NCI-H1417 (cell line): ENCODE data around the gene DNAH3.
"Not testable (repeated sequence)": the region's sequence is repeated elsewhere in the genome, so short reads cannot be mapped to it uniquely, and the experiment has no call there.

Experiments
- DNase-seq, 3 experiments: peaks; one replicate each; lab custom pipeline; 2025; lab: John Stamatoyannopoulos, UW

DNAH3 gene

DNA sequence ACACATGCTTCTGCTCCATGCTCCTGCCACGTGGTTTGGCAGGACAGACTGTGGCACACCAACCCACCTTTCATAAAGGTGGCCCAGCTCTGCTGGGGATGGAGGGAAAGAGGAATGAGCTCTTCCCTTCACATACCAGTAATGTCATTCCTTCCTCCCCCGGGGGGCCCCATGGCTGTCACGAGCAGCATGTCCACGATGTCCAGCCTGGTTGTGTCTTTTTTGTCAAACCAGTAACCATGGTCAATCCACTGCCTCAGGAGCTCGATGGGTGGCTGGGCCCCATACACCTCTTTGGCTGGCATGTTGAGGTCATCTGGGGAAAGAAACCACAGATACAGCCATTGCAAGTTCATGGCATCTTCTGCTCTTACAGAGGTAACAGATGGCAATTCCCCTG lies 153.5 kb downstream of the DNAH3 start:
- DNase-seq, result no peak

- peak in 2 of 3 experiments; percentile 44 to 80 for DNase-seq
Measured at GRCh38 chr16:20995711-20996110, 154.9 kb downstream of the DNAH3 start.

GRCh38 chr16:20989496-20990070 lies 161.1 kb downstream of the DNAH3 start:
- DNase-seq, result not testable (repeated sequence)

DNA sequence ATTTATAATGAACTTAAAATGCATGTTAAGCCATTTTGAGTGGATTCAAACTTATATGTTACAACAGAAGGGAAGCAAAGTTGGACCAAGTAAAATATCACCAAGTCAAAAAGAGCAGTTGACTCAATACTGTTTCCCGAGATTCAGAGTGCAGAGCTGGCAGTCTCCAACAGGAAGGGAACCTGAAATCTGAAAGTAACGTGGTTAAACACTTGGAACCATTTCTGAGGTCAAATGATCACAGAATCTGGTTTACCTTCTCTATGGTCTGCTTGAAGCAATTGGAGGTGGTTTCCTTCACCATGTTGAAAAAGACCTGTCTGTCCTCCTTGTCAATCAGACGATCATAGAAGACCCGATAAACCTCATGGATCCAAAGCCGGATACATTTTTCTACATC lies 163.6 kb downstream of the DNAH3 start:
- no peak for DNase-seq

DNA sequence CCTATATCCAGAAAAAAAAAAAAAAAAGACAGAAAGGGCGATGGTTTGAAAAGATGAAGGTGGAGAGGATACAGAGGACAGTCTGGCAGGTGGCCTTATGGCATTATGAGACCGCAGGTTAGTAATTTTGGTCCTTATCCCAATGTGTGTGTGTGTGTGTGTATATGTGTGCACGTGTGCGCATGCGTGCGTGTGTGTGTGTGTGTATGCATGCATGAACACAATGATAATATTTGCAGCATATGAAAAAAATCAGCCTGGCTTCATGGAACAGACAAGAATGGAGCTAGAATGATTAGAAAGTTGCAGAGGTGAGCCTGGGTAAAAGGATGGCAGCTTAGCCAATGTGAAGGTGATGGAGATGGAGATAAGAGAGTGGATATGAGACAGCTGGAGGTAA lies 166.6 kb downstream of the DNAH3 start:
- DNase-seq, result no peak

DNA sequence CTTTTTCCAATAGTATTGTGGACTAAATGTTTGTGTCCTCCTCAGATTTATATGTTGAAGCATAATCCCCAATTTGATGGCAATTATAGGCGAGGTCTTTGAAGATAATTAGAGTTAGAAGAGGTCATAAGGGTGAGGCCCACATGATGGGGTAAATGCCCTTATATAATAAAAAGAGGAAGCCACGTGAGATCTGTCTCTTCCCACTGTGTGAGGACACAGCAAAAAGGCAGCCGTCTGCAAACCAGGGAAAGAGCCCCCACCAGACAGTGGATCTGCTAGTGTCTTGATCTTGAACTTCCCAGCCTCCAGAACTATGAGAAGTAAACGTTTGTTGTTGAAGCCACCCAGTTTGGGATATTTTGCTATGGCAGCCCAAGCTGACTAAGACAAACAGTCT lies 174.1 kb downstream of the DNAH3 start:
- DNase-seq, result no peak

GRCh38 chr16:20973201-20973600 lies 177.4 kb downstream of the DNAH3 start:
- DNase-seq, result not testable (repeated sequence)

DNA sequence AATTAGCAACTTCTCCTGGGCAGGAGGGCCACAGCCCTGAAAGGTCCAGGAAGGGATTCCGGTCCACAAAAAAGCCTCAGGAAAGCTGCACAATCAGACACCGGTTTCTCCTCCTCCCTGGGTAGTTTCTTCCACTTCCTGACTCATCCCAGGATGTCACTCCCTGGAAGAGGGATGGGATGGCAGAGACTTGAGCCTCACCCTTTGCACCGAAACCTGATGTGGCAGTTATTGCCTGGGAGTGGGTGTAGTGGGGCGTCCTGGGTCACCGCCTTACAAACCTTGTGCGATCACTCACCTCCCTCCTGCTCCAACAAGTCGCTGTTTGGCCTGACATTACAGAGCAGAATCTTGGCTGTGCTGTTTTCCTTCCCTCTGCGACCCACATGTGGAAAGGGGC lies 179.2 kb downstream of the DNAH3 start:
- DNase-seq, result no peak

DNA sequence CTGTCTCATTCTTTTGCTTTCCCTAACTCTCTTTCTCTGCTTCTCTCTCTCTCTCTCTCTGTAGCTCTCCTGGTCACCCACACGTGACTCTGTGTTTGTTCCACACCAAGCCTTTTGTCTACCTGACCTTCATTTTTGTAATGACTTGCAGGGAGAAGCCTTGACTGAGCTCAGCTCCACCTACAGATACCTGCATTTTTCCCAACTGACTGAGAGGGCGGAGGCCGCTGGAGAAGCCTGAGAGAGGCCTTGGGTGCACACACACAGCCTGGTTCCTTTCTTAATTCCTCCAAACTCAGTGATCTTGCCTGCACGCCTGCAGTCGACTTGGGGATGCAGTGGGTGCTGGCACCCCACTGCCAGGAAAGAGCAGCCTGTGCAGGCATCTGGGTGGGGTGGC lies 181.3 kb downstream of the DNAH3 start:
- no peak for DNase-seq

GRCh38 chr16:20968765-20969164 lies 181.9 kb downstream of the DNAH3 start:
- DNase-seq, result no peak

GRCh38 chr16:20960899-20961298 lies 189.7 kb downstream of the DNAH3 start:
- DNase-seq, result no peak

GRCh38 chr16:20957153-20957552 lies 193.5 kb downstream of the DNAH3 start:
- no peak for DNase-seq

GRCh38 chr16:20956319-20956718 lies 194.3 kb downstream of the DNAH3 start:
- no peak for DNase-seq

DNA sequence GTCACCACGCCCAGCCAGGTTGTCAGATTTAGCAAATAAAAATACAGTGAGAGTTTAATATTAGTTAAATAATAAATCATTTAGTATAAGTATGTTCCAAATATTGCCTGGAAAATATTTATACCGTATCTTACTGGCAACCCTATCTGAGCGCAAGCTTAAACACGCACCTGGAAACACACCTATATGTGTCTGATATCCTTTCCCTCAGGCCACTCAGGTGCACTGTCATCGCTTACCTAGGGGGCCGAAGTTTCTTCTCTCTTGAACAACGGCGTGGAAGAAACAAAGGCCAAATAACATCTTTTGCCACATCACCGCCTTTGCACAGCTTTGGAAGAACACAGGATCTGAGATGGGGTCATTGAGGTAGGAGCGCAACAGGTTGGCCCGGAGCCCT lies 196.1 kb downstream of the DNAH3 start:
- DNase-seq, result no peak

- peak in 2 of 3 experiments; percentile 33 to 56 for DNase-seq
Measured at GRCh38 chr16:20952139-20952920, 198.3 kb downstream of the DNAH3 start.

DNA sequence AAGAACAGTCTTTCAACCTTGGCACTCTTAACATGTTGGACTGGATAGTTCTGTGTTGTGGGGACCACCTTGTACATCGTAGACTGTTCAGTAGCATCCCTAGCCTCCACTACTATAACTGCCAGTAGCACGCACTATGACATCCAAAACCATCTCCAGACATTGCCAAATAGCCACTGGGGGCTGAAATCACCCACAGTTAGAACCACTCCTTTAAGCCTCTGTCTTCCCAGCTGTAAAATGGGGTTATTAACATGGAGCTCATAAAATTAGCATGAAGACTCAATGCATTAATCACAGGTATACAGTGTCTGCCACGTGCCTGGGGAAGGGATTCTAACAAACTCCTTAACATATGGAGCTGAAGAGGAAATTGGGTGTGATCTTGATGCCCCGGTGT lies 200.4 kb downstream of the DNAH3 start:
- DNase-seq, result no peak

- DNase-seq, result no peak
Measured at GRCh38 chr16:20949660-20950059, 201.0 kb downstream of the DNAH3 start.

- no peak for DNase-seq
Measured at GRCh38 chr16:20948444-20948843, 202.2 kb downstream of the DNAH3 start.

DNA sequence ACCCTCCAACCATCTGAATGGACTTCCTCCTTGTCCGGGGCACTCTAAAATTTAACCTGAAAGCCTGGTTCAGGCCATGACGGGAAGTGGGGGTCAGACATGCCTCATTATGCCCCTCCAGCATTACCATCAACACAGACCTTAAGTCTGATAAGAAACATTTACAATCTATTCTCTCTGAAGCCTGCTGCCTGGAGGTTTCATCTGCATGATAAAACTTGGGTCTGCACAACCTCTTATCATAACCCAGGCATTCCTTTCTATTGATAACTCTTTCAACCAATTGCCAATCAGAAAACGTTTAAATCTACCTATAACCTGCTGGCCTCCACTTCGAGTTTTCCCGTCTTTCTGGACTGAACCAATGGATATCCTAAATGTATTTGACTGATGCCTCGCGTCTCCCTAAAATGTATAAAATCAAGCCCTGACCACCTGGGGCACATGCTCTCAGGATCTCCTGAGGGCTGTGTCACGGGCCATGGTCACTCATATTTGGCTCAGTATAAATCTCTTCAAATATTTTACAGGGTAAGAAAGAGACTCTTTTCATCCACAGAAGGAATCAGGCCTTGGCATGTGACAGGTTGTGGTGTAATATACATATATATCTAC lies 204.5 kb downstream of the DNAH3 start:
- DNase-seq, result no peak

DNA sequence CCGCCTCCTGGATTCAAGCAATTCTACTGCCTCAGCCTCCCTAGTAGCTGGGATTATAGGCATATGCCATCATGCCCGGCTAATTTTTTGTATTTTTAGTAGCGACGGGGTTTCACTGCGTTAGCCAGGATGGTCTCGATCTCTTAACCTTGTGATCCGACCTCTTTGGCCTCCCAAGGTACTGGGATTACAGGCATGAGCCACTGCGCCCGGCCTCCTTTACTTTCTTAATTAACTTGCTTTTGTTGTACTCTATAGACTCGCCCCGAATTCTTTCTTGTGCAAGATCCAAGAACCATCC lies 205.1 kb downstream of the DNAH3 start:
- not testable (repeated sequence) for DNase-seq

DNA sequence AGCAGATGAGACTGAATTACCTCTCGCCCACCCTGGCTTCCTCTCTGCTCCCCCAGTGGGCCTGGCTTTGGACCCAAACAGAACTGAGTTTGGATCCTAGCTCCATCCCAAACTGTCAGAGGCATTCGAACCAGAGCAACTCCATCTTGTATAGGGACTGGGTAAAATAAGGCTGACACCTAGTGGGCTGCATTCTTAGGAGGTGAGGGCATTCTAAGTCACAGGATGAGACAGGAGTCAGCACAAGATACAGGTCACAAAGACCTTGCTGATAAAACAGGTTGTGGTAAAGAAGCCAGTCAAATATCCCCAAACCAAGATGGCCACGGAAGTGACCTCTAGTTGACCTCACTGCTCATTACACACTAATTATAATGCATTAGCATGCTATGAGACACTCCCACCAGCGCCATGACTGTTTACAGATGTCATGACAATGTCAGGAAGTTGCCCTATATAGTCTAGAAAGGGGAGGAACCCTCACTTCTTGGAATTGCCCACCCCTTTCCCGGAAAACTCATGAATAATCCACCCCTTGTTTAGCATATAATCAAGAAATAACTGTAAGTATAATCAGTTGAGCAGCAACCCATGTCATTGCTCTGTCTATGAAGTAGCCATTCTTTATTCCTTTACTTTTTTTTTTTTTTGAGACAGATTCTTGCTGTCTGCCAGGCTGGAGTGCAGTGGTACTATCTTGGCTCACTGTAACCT lies 205.6 kb downstream of the DNAH3 start:
- no peak for DNase-seq

GRCh38 chr16:20942256-20942655 lies 208.4 kb downstream of the DNAH3 start:
- no peak for DNase-seq

DNA sequence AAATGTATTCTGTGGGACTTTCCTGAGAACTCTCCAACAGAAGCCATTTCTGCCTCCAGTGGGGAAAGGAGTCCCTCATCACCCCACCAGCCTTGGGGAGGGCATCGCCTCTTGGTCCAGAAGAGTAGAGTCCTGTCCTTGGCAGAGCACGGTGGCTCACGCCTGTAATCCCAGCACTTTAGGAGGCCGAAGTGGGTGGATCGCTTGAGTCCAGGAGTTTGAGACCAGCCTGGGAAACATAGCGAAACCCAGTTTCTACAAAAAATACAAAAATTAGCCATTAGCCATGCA lies 209.1 kb downstream of the DNAH3 start:
- DNase-seq, result no peak
